Mammary epithelial cell (primary cell): ENCODE results near the gene CCDC28B.

Experiments
- EZH2 ChIP-seq: IDR thresholded peaks from 2 replicates; pipeline ENCODE4 v1.6.1; 2012; ENCODE audit warnings: low read length, inconsistent platforms, borderline replicate concordance
- TF ChIP-seq, protein P1 (sequence below), 2 donors: IDR thresholded peaks in 1 of 2; conservative IDR thresholded peaks in 1 of 2; 2 replicates each; pipeline ENCODE4 v1.5.1; 2011 to 2012; ENCODE audit warnings: inconsistent platforms in 2 of 2, low read length in 2 of 2, mild to moderate bottlenecking in 2 of 2, control low read depth in 1 of 2, low read depth in 1 of 2; ENCODE audit not compliant: insufficient read depth in 1 of 2; ENCODE audit errors: extremely low read depth in 1 of 2

DNA sequence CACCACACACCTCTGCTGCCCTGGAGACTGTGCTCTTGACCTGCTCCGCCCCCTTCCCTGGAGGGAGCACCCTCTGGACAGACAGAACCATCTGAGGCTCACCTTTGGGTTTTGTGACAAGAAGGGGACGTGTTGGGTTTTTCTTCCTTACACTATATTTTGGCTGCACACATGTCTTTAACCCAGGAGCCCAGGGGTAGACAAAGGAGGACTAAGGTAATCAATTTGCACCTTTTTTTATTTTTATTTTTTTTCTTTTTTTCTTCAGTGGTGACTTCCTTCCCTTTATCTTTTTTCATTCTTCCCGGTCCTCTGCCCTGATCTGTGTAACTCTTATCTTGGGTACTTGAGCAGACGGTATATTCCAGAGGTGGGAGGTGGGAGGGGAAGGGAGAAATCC, 29.4 kb upstream of the CCDC28B start:
- TF ChIP-seq, protein P1, sequence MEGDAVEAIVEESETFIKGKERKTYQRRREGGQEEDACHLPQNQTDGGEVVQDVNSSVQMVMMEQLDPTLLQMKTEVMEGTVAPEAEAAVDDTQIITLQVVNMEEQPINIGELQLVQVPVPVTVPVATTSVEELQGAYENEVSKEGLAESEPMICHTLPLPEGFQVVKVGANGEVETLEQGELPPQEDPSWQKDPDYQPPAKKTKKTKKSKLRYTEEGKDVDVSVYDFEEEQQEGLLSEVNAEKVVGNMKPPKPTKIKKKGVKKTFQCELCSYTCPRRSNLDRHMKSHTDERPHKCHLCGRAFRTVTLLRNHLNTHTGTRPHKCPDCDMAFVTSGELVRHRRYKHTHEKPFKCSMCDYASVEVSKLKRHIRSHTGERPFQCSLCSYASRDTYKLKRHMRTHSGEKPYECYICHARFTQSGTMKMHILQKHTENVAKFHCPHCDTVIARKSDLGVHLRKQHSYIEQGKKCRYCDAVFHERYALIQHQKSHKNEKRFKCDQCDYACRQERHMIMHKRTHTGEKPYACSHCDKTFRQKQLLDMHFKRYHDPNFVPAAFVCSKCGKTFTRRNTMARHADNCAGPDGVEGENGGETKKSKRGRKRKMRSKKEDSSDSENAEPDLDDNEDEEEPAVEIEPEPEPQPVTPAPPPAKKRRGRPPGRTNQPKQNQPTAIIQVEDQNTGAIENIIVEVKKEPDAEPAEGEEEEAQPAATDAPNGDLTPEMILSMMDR (conservative IDR thresholded peaks at IDR 0.05 in 1 of 2, IDR thresholded peaks at IDR 0.05 in 1 of 2; ENCODE audit: extremely low read depth in 1 of 2, insufficient read depth in 1 of 2, low read depth in 1 of 2, low read length in 2 of 2) = no peak
- TF ChIP-seq EZH2 = no peak
